SJCRH30 (cell line): ENCODE data around the gene PPP2R2C. TPM values are rescaled to one million over a fixed set of nuclear protein-coding genes. Genes with fewer than 3 reads are reported as not detected.

Source experiments
- DNase-seq, 2 experiments: peaks; one replicate each; pipeline ENCODE4 v3.0.0-alpha.2; 2015 to 2020
- H3K27ac ChIP-seq: fragments of 250-450 bp; sonication (Bioruptor Pico); 2 replicates; pipeline ENCODE4 v1.5.1; 2020; ENCODE audit warnings: mild to moderate bottlenecking, moderate library complexity
- H3K27me3 ChIP-seq: fragments of 250-450 bp; sonication (Bioruptor Pico); 2 replicates; pipeline ENCODE4 v1.5.1; 2020; ENCODE audit warnings: mild to moderate bottlenecking, moderate library complexity
- H3K36me3 ChIP-seq: fragments of 250-450 bp; sonication (Bioruptor Pico); 2 replicates; pipeline ENCODE4 v1.5.1; 2020; ENCODE audit warnings: mild to moderate bottlenecking, moderate library complexity
- H3K4me1 ChIP-seq: fragments of 250-450 bp; sonication (Bioruptor Pico); 2 replicates; pipeline ENCODE4 v1.5.1; 2020; ENCODE audit warnings: mild to moderate bottlenecking, moderate library complexity
- H3K4me3 ChIP-seq: fragments of 250-450 bp; sonication (Bioruptor Pico); 2 replicates; pipeline ENCODE4 v1.5.1; 2020; ENCODE audit warnings: mild to moderate bottlenecking, moderate library complexity
- H3K9me3 ChIP-seq: fragments of 250-450 bp; sonication (Bioruptor Pico); replicated peaks from 2 replicates; pipeline ENCODE4 v1.5.1; 2020; ENCODE audit warnings: mild to moderate bottlenecking, moderate library complexity
- total RNA-seq: library from RNA; depleted of rRNA; stranded (reverse); fragments of >200 nt; shearing (Covaris generic); gene quantifications from 2 replicates; pipeline ENCODE4 v1.2.3, GENCODE V29; 2014

PPP2R2C gene
- total RNA-seq, 1 experiment from 2014 or later, result not detected

GRCh38 chr4:6338175-6338950 lies 134.1 kb downstream of the PPP2R2C start:
- Histone ChIP-seq H3K27ac (no peak overlapping the region), H3K9me3 (0 out of 2 replicates have a peak, but pooled peaks cover 2% of the 10 kb centered on the region), H3K36me3 (no peaks in the 10 kb centered on the region), H3K27me3 (peaks cover 8% of the 10 kb centered on the region), H3K4me1 (no peaks in the 10 kb centered on the region), H3K4me3 (no peak overlapping the region)
- no peak for DNase-seq

- no peak for DNase-seq
- H3K27me3 ChIP-seq, result peaks cover 8% of the 10 kb centered on the region
- no peaks in the 10 kb centered on the region for H3K4me1 ChIP-seq
- H3K27ac ChIP-seq, result no peak overlapping the region
- H3K36me3 ChIP-seq, result no peaks in the 10 kb centered on the region
- H3K4me3 ChIP-seq, result no peak overlapping the region
- H3K9me3 ChIP-seq, result 0 out of 2 replicates have a peak, but pooled peaks cover 2% of the 10 kb centered on the region
Measured at GRCh38 chr4:6337331-6337935, 135.0 kb downstream of the PPP2R2C start.

GRCh38 chr4:6336166-6336565 lies 136.2 kb downstream of the PPP2R2C start:
- Histone ChIP-seq H3K27me3 (peaks cover 8% of the 10 kb centered on the region), H3K27ac (no peak overlapping the region), H3K36me3 (no peaks in the 10 kb centered on the region), H3K9me3 (peaks cover 2% of the 10 kb centered on the region; the same call in 1 of the 2 replicates), H3K4me1 (no peaks in the 10 kb centered on the region), H3K4me3 (no peak overlapping the region)
- no peak for DNase-seq

GRCh38 chr4:6335040-6335590 lies 137.3 kb downstream of the PPP2R2C start:
- DNase-seq, result no peak
- Histone ChIP-seq H3K36me3 (no peaks in the 10 kb centered on the region), H3K4me1 (no peaks in the 10 kb centered on the region), H3K9me3 (peaks cover 2% of the 10 kb centered on the region; the same call in 1 of the 2 replicates), H3K27ac (no peak overlapping the region), H3K27me3 (peaks cover 3% of the 10 kb centered on the region), H3K4me3 (no peak overlapping the region)

- no peak overlapping the region for H3K4me3 ChIP-seq
- no peaks in the 10 kb centered on the region for H3K36me3 ChIP-seq
- no peak for DNase-seq
- H3K27me3 ChIP-seq, result peaks cover 3% of the 10 kb centered on the region
- H3K4me1 ChIP-seq, result no peaks in the 10 kb centered on the region
- peaks cover 2% of the 10 kb centered on the region; the same call in 1 of the 2 replicates for H3K9me3 ChIP-seq
- no peak overlapping the region for H3K27ac ChIP-seq
Measured at GRCh38 chr4:6334203-6334887, 138.1 kb downstream of the PPP2R2C start.

- Histone ChIP-seq H3K36me3 (no peaks in the 10 kb centered on the region), H3K4me3 (no peak overlapping the region), H3K27me3 (peaks cover 1% of the 10 kb centered on the region), H3K9me3 (peaks cover 2% of the 10 kb centered on the region; the same call in 1 of the 2 replicates), H3K27ac (no peak overlapping the region), H3K4me1 (no peaks in the 10 kb centered on the region)
- peak; percentile 39 to 56 for DNase-seq
Measured at GRCh38 chr4:6333301-6334202, 138.9 kb downstream of the PPP2R2C start.

- no peak for DNase-seq
- H3K27me3 ChIP-seq, result 0 out of 2 replicates have a peak, but pooled peaks cover 8% of the 10 kb centered on the region
- H3K4me3 ChIP-seq, result no peak overlapping the region
- no peaks in the 10 kb centered on the region for H3K36me3 ChIP-seq
- H3K4me1 ChIP-seq, result no peaks in the 10 kb centered on the region
- no peak overlapping the region for H3K27ac ChIP-seq
- peaks cover 2% of the 10 kb centered on the region; the same call in 1 of the 2 replicates for H3K9me3 ChIP-seq
Measured at GRCh38 chr4:6332669-6333050, 139.8 kb downstream of the PPP2R2C start.

- H3K27me3 ChIP-seq, result 0 out of 2 replicates have a peak, but pooled peaks cover 11% of the 10 kb centered on the region
- no peak overlapping the region for H3K27ac ChIP-seq
- H3K9me3 ChIP-seq, result peaks cover 2% of the 10 kb centered on the region; the same call in 1 of the 2 replicates
- peak in 1 of 2 experiments; percentile 59 for DNase-seq
- no peak overlapping the region for H3K4me3 ChIP-seq
- H3K4me1 ChIP-seq, result no peaks in the 10 kb centered on the region
- no peaks in the 10 kb centered on the region for H3K36me3 ChIP-seq
Measured at GRCh38 chr4:6332042-6332668, 140.3 kb downstream of the PPP2R2C start.

GRCh38 chr4:6331468-6331867 lies 140.9 kb downstream of the PPP2R2C start:
- H3K4me3 ChIP-seq, result no peak overlapping the region
- H3K27me3 ChIP-seq, result 0 out of 2 replicates have a peak, but pooled peaks cover 11% of the 10 kb centered on the region

GRCh38 chr4:6331018-6331417 lies 141.4 kb downstream of the PPP2R2C start:
- Histone ChIP-seq H3K9me3 (peaks cover 2% of the 10 kb centered on the region; the same call in 1 of the 2 replicates), H3K27me3 (0 out of 2 replicates have a peak, but pooled peaks cover 11% of the 10 kb centered on the region), H3K36me3 (no peaks in the 10 kb centered on the region), H3K4me1 (no peaks in the 10 kb centered on the region), H3K27ac (no peak overlapping the region), H3K4me3 (no peak overlapping the region)
- peak; percentile 31 to 48 for DNase-seq

More at GRCh38 chr4:6331468-6331867, 140.9 kb downstream of the PPP2R2C start:
- H3K4me1 ChIP-seq, result no peaks in the 10 kb centered on the region
- no peak overlapping the region for H3K27ac ChIP-seq
- H3K9me3 ChIP-seq, result peaks cover 2% of the 10 kb centered on the region; the same call in 1 of the 2 replicates
- H3K36me3 ChIP-seq, result no peaks in the 10 kb centered on the region
- no peak for DNase-seq

GRCh38 chr4:6330384-6330767 lies 142.0 kb downstream of the PPP2R2C start:
- Histone ChIP-seq H3K9me3 (peaks cover 2% of the 10 kb centered on the region; the same call in 1 of the 2 replicates), H3K4me3 (no peak overlapping the region), H3K27ac (no peak overlapping the region), H3K4me1 (no peaks in the 10 kb centered on the region), H3K36me3 (no peaks in the 10 kb centered on the region), H3K27me3 (0 out of 2 replicates have a peak, but pooled peaks cover 11% of the 10 kb centered on the region)
- no peak for DNase-seq

- Histone ChIP-seq H3K4me1 (no peaks in the 10 kb centered on the region), H3K27me3 (0 out of 2 replicates have a peak, but pooled peaks cover 11% of the 10 kb centered on the region), H3K4me3 (no peak overlapping the region), H3K36me3 (no peaks in the 10 kb centered on the region), H3K27ac (no peak overlapping the region), H3K9me3 (peaks cover 2% of the 10 kb centered on the region; the same call in 1 of the 2 replicates)
- no peak for DNase-seq
Measured at GRCh38 chr4:6329478-6330383, 142.7 kb downstream of the PPP2R2C start.
